HCT116 (cell line): ENCODE measurements around the gene CLDN3. TPM values are rescaled to one million over a fixed set of nuclear protein-coding genes. Genes with fewer than 3 reads are reported as not detected.

ENCODE experiments used
- ATAC-seq: fragments of 200-7000 bp; cut with Tn5 transposase; 2 replicates; pipeline ENCODE4 v1.9.1; 2020; ENCODE audit warnings: mild to moderate bottlenecking, moderate library complexity
- BruUV-seq: library from RNA; stranded (reverse); fragments of 400-500 nt; replicated peaks from 2 replicates; lab custom pipeline; 2021; lab: Mats Ljungman, UMichigan
- CTCF ChIA-PET: fragments of 300-600 bp; sonication (Branson Sonifier 250); formaldehyde crosslinking; loops from one replicate; lab custom pipeline; 2021; ENCODE audit warnings: antibody characterized with exemption; lab: Charles Lee
- POLR2A ChIA-PET: fragments of 300-600, 350-600 bp; sonication (Branson Sonifier 250); formaldehyde crosslinking; loops from one replicate; lab custom pipeline; 2021; ENCODE audit warnings: antibody characterized with exemption; lab: Charles Lee
- RAD21 ChIA-PET, 2 experiments: fragments of 300-600 bp; sonication (Branson Sonifier 250); formaldehyde crosslinking; loops; one replicate each; lab custom pipeline; 2023; ENCODE audit warnings: low total read pairs in 2 of 2; ENCODE audit not compliant: uncharacterized antibody in 2 of 2, unreplicated experiment in 2 of 2, low non-redundant PET in 1 of 2; lab: Charles Lee
- DNase-seq: peaks from one replicate; pipeline ENCODE4 v3.0.0-alpha.2; 2010; ENCODE audit warnings: low read depth, low spot score
- H2AFZ ChIP-seq: fragments of 200-600 bp; shearing (Covaris generic), sonication (generic); 2 replicates; pipeline ENCODE4 v1.6.1; 2017; ENCODE audit warnings: low read depth, mixed run types, mixed read lengths, antibody characterized with exemption, low read length; ENCODE audit not compliant: poor library complexity, severe bottlenecking
- H3K27ac ChIP-seq: 2 replicates; pipeline ENCODE4 v1.5.1; 2012; ENCODE audit warnings: low read depth, low read length
- H3K27me3 ChIP-seq: fragments of 200-600 bp; sonication (generic); 2 replicates; pipeline ENCODE4 v1.6.1; 2016; ENCODE audit warnings: mixed run types, low read length, mixed read lengths; ENCODE audit not compliant: insufficient read depth
- H3K36me3 ChIP-seq, 2 experiments: fragments of 200-500 bp in 1 of 2; fragments of 200-600 bp in 1 of 2; sonication (Bioruptor generic) in 1 of 2; sonication (generic) in 1 of 2; 2 replicates each; pipeline versions ENCODE4 v1.5.1 to v1.6.1; 2014 to 2016; ENCODE audit warnings: low read length in 2 of 2, inconsistent platforms in 1 of 2, mixed read lengths in 1 of 2, mixed run types in 1 of 2; ENCODE audit not compliant: insufficient read depth in 2 of 2, control insufficient read depth in 1 of 2
- H3K4me1 ChIP-seq, 2 experiments: fragments of 200-600 bp in 1 of 2; sonication (generic) in 1 of 2; 2 replicates each; pipeline versions ENCODE4 v1.5.1 to v1.6.1; 2012 to 2017; ENCODE audit warnings: low read length in 2 of 2, inconsistent platforms in 1 of 2, mild to moderate bottlenecking in 1 of 2, mixed read lengths in 1 of 2, mixed run types in 1 of 2, moderate library complexity in 1 of 2; ENCODE audit not compliant: insufficient read depth in 2 of 2, control insufficient read depth in 1 of 2
- H3K4me2 ChIP-seq: fragments of 200-600 bp; sonication (generic); 2 replicates; pipeline ENCODE4 v1.6.1; 2017; ENCODE audit warnings: mixed run types, low read length, mixed read lengths
- H3K4me3 ChIP-seq, 2 experiments: fragments of 200-600 bp in 1 of 2; sonication (generic) in 1 of 2; replicated peaks in 1 of 2; 2 replicates each; pipeline ENCODE4 v1.5.1; 2011 to 2016; ENCODE audit warnings: low read length in 2 of 2, control low read depth in 1 of 2, low read depth in 1 of 2, mild to moderate bottlenecking in 1 of 2, mixed read lengths in 1 of 2, mixed run types in 1 of 2
- H3K79me2 ChIP-seq: fragments of 200-600 bp; sonication (generic); 2 replicates; pipeline ENCODE4 v1.6.1; 2017; ENCODE audit warnings: mild to moderate bottlenecking, mixed run types, low read length, moderate library complexity, mixed read lengths; ENCODE audit not compliant: insufficient read depth
- H3K9ac ChIP-seq: fragments of 200-600 bp; sonication (generic); 2 replicates; pipeline ENCODE4 v1.6.1; 2016; ENCODE audit warnings: low read length, mixed read lengths
- H3K9me2 ChIP-seq: fragments of 200-600 bp; sonication (generic), shearing (Covaris generic); 2 replicates; pipeline ENCODE4 v1.6.1; 2017; ENCODE audit warnings: mixed run types, mild to moderate bottlenecking, moderate library complexity; ENCODE audit not compliant: insufficient read depth
- H3K9me3 ChIP-seq, 2 experiments: fragments of 200-500 bp in 1 of 2; fragments of 200-600 bp in 1 of 2; sonication (Bioruptor generic) in 1 of 2; sonication (generic) in 1 of 2; 2 replicates each; pipeline ENCODE4 v1.6.1; 2014 to 2017; ENCODE audit warnings: low read length in 2 of 2, mixed read lengths in 2 of 2, inconsistent platforms in 1 of 2, low read depth in 1 of 2, mild to moderate bottlenecking in 1 of 2, mixed run types in 1 of 2, moderate library complexity in 1 of 2; ENCODE audit not compliant: control insufficient read depth in 1 of 2, insufficient read depth in 1 of 2
- H4K20me1 ChIP-seq: fragments of 200-600 bp; sonication (generic), shearing (Covaris generic); 2 replicates; pipeline ENCODE4 v1.6.1; 2017; ENCODE audit warnings: mixed run types, mild to moderate bottlenecking, moderate library complexity; ENCODE audit not compliant: insufficient read depth
- CBX3 ChIP-seq: IDR thresholded peaks from 2 replicates; pipeline ENCODE4 v1.6.1; 2012; ENCODE audit warnings: low read depth
- CEBPB ChIP-seq: IDR thresholded peaks from 2 replicates; pipeline ENCODE4 v1.6.1; 2012; ENCODE audit warnings: low read depth
- CTCF ChIP-seq, 3 experiments: fragments of 200-600 bp in 1 of 3; sonication (generic) in 1 of 3; IDR thresholded peaks in 2 of 3; conservative IDR thresholded peaks in 1 of 3; 2 replicates each; pipeline ENCODE4 v1.5.1; 2012 to 2017; ENCODE audit warnings: low read depth in 2 of 3, low read length in 2 of 3, antibody characterized with exemption in 1 of 3, borderline replicate concordance in 1 of 3, control low read depth in 1 of 3, mild to moderate bottlenecking in 1 of 3, mixed read lengths in 1 of 3, mixed run types in 1 of 3, moderate library complexity in 1 of 3; ENCODE audit not compliant: insufficient read depth in 1 of 3
- EGR1 ChIP-seq: IDR thresholded peaks from 2 replicates; pipeline ENCODE4 v1.6.1; 2012; ENCODE audit warnings: low read depth
- ELF1 ChIP-seq: IDR thresholded peaks from 2 replicates; pipeline ENCODE4 v1.6.1; 2012; ENCODE audit warnings: low read depth, borderline replicate concordance
- EZH2 ChIP-seq: fragments of 200-600 bp; sonication (generic); IDR thresholded peaks from 2 replicates; pipeline ENCODE4 v1.6.1; 2017; ENCODE audit warnings: antibody characterized with exemption, mixed run types
- EZH2phosphoT487 ChIP-seq: fragments of 200-600 bp; IDR thresholded peaks from 2 replicates; pipeline ENCODE4 v1.6.1; 2018; ENCODE audit warnings: antibody characterized with exemption, borderline replicate concordance
- FOSL1 ChIP-seq: IDR thresholded peaks from 2 replicates; pipeline ENCODE4 v1.6.1; 2012; ENCODE audit warnings: low read depth
- JUND ChIP-seq: IDR thresholded peaks from 2 replicates; pipeline ENCODE4 v1.6.1; 2012
- MAX ChIP-seq: IDR thresholded peaks from 2 replicates; pipeline ENCODE4 v1.6.1; 2012
- POLR2A ChIP-seq: IDR thresholded peaks from 2 replicates; pipeline ENCODE4 v1.7.0; 2011; ENCODE audit warnings: borderline replicate concordance; ENCODE audit not compliant: insufficient read depth, insufficient read length; ENCODE audit errors: extremely low read depth
- POLR2AphosphoS5 ChIP-seq: IDR thresholded peaks from 2 replicates; pipeline ENCODE4 v1.6.1; 2011; ENCODE audit warnings: mild to moderate bottlenecking, low read depth, low read length, moderate library complexity
- SIN3A ChIP-seq: IDR thresholded peaks from 2 replicates; pipeline ENCODE4 v1.6.1; 2012; ENCODE audit warnings: low read depth
- SP1 ChIP-seq: IDR thresholded peaks from 2 replicates; pipeline ENCODE4 v1.6.1; 2012; ENCODE audit warnings: low read depth
- TCF7L2 ChIP-seq: IDR thresholded peaks from 2 replicates; pipeline ENCODE4 v1.7.0; 2011; ENCODE audit warnings: borderline replicate concordance, inconsistent platforms; ENCODE audit not compliant: insufficient read depth, insufficient read length; ENCODE audit errors: extremely low read depth
- ZNF274 ChIP-seq: fragments of 200-500 bp; sonication (Bioruptor generic); IDR thresholded peaks from 2 replicates; pipeline ENCODE4 v1.6.1; 2014; ENCODE audit warnings: mild to moderate bottlenecking, low read depth, low read length, inconsistent platforms
- intact Hi-C: fragments of 100-400 bp; cut with micrococcal nuclease; formaldehyde crosslinking; loops from 2 replicates; pipeline ENCODE4 v1.10.0; 2022
- total RNA-seq: library from RNA; stranded (reverse); gene quantifications from one replicate; pipeline ENCODE4 v1.2.1, GENCODE V29; 2021; ENCODE audit not compliant: unreplicated experiment
- TF ChIP-seq, protein P1 (sequence below): IDR thresholded peaks from 2 replicates; pipeline ENCODE4 v1.6.1; 2011; ENCODE audit warnings: mild to moderate bottlenecking, low read length, moderate library complexity; ENCODE audit not compliant: insufficient replicate concordance; ENCODE audit errors: extremely low read depth
- TF ChIP-seq, protein P2 (sequence below): IDR thresholded peaks from 2 replicates; pipeline ENCODE4 v1.6.1; 2012; ENCODE audit warnings: low read depth

The CLDN3 gene
- total RNA-seq, 1 experiment from 2014 or later = 19.2 TPM

DNA sequence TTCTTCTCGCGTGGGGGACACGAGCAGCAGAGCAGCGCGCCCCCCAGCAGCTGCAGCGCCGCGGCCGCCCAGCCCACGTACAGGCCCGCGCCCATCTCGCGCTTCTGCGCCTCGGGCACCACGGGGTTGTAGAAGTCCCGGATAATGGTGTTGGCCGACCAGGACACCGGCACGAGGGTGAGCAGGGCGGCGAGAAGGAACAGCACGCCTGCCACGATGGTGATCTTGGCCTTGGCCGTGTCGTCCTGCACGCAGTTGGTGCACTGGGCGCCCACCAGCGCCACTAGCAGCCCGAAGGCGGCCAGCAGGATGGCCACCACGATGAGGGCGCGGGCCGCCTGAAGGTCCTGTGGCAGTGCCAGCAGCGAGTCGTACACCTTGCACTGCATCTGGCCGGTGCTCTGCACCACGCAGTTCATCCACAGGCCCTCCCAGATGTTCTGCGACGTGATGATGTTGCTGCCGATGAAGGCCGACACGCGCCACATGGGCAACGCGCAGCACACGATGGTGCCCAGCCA is 529 bp downstream of the CLDN3 start:
- ChIA-PET POLR2A (interaction anchor here (0.8 to 2.0 kb wide), 7 partner anchors 29 to 528 kb away, joined by 3 to 11 read pairs (median 4); partner anchors contain the start of genes ABHD11 and CLDN4), RAD21 (no interaction called here), CTCF (no interaction called here)
- H2AFZ ChIP-seq = no peak overlapping the region
- TF ChIP-seq FOSL1 (no peak), EZH2phosphoT487 (no peak), JUND (no peak), ZNF274 (no peak), CEBPB (no peak), MAX (no peak), SIN3A (no peak), ELF1 (no peak), SP1 (no peak), CTCF (IDR thresholded peaks at IDR 0.05 in 2 of 3, conservative IDR thresholded peaks at IDR 0.05 in 1 of 3; ENCODE audit: borderline replicate concordance in 1 of 3, insufficient read depth in 1 of 3, low read depth in 2 of 3, low read length in 2 of 3) (no peak), POLR2A (no peak), TCF7L2 (no peak), EGR1 (no peak), EZH2 (no peak), CBX3 (no peak), POLR2AphosphoS5 (no peak)
- TF ChIP-seq, protein P1, sequence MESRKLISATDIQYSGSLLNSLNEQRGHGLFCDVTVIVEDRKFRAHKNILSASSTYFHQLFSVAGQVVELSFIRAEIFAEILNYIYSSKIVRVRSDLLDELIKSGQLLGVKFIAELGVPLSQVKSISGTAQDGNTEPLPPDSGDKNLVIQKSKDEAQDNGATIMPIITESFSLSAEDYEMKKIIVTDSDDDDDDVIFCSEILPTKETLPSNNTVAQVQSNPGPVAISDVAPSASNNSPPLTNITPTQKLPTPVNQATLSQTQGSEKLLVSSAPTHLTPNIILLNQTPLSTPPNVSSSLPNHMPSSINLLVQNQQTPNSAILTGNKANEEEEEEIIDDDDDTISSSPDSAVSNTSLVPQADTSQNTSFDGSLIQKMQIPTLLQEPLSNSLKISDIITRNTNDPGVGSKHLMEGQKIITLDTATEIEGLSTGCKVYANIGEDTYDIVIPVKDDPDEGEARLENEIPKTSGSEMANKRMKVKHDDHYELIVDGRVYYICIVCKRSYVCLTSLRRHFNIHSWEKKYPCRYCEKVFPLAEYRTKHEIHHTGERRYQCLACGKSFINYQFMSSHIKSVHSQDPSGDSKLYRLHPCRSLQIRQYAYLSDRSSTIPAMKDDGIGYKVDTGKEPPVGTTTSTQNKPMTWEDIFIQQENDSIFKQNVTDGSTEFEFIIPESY = no peak
- TF ChIP-seq, protein P2, sequence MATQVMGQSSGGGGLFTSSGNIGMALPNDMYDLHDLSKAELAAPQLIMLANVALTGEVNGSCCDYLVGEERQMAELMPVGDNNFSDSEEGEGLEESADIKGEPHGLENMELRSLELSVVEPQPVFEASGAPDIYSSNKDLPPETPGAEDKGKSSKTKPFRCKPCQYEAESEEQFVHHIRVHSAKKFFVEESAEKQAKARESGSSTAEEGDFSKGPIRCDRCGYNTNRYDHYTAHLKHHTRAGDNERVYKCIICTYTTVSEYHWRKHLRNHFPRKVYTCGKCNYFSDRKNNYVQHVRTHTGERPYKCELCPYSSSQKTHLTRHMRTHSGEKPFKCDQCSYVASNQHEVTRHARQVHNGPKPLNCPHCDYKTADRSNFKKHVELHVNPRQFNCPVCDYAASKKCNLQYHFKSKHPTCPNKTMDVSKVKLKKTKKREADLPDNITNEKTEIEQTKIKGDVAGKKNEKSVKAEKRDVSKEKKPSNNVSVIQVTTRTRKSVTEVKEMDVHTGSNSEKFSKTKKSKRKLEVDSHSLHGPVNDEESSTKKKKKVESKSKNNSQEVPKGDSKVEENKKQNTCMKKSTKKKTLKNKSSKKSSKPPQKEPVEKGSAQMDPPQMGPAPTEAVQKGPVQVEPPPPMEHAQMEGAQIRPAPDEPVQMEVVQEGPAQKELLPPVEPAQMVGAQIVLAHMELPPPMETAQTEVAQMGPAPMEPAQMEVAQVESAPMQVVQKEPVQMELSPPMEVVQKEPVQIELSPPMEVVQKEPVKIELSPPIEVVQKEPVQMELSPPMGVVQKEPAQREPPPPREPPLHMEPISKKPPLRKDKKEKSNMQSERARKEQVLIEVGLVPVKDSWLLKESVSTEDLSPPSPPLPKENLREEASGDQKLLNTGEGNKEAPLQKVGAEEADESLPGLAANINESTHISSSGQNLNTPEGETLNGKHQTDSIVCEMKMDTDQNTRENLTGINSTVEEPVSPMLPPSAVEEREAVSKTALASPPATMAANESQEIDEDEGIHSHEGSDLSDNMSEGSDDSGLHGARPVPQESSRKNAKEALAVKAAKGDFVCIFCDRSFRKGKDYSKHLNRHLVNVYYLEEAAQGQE = no peak
- H3K9me2 ChIP-seq = no peaks in the 10 kb centered on the region
- H3K4me1 ChIP-seq = peaks cover 12 to 31% of the 10 kb centered on the region in 2 experiments; a peak in 3 of 4 replicates
- no peaks in the 10 kb centered on the region for H4K20me1 ChIP-seq
- peak overlapping the region; percentile 44 to 66 for H3K4me3 ChIP-seq
- no peaks in the 10 kb centered on the region for H3K79me2 ChIP-seq
- intact Hi-C loops = no loop called here
- H3K36me3 ChIP-seq = no peaks in the 10 kb centered on the region
- ATAC-seq = no peak; the same call in 1 of the 2 replicates
- H3K9me3 ChIP-seq = no peaks in the 10 kb centered on the region
- peak overlapping the region; percentile 50 for H3K9ac ChIP-seq
- H3K4me2 ChIP-seq = peak overlapping the region; percentile 95
- H3K27ac ChIP-seq = peak overlapping the region; percentile 78; the same call in 1 of the 2 replicates
- BruUV-seq = TSS peak; percentile 79
- DNase-seq = no peak
- H3K27me3 ChIP-seq = no peaks in the 10 kb centered on the region
